Spleen (tissue), 11 donors: ENCODE data around the gene HCK. TPM values are rescaled to one million over a fixed set of nuclear protein-coding genes. Genes with fewer than 3 reads are reported as not detected.
"Not testable (repeated sequence)": the region's sequence is repeated elsewhere in the genome, so short reads cannot be mapped to it uniquely, and the experiment has no call there.

Experiments
- DNase-seq: peaks from one replicate; pipeline ENCODE4 v3.0.0-alpha.2; 2020
- H3K27ac ChIP-seq, 8 donors: fragments of 200-600 bp; sonication (generic) in 7 of 8; 1 replicate in 4 of 8; 2 replicates in 4 of 8; pipeline versions ENCODE4 v1.5.0 to v1.8.0; 2016 to 2021; ENCODE audit warnings: inconsistent platforms in 4 of 8, mild to moderate bottlenecking in 4 of 8, moderate library complexity in 1 of 8
- H3K27me3 ChIP-seq, 7 donors: fragments of 200-600 bp; sonication (generic) in 6 of 7; replicated peaks in 1 of 7; 1 replicate in 4 of 7; 2 replicates in 3 of 7; pipeline versions ENCODE4 v1.5.0 to v1.8.0; 2016 to 2021; ENCODE audit warnings: inconsistent platforms in 3 of 7, mild to moderate bottlenecking in 1 of 7
- H3K36me3 ChIP-seq, 6 donors: fragments of 200-600 bp; sonication (generic) in 5 of 6; 1 replicate in 4 of 6; 2 replicates in 2 of 6; pipeline versions ENCODE4 v1.5.0 to v1.8.0; 2016 to 2021; ENCODE audit warnings: inconsistent platforms in 2 of 6
- H3K4me1 ChIP-seq, 6 donors: fragments of 200-600 bp; sonication (generic) in 5 of 6; 1 replicate in 3 of 6; 2 replicates in 3 of 6; pipeline versions ENCODE4 v1.5.0 to v1.8.0; 2016 to 2021; ENCODE audit warnings: inconsistent platforms in 3 of 6
- H3K4me3 ChIP-seq, 8 donors: fragments of 200-600 bp; sonication (generic) in 7 of 8; 1 replicate in 4 of 8; 2 replicates in 4 of 8; pipeline versions ENCODE4 v1.5.0 to v1.8.0; 2016 to 2021; ENCODE audit warnings: inconsistent platforms in 4 of 8, mild to moderate bottlenecking in 4 of 8, moderate library complexity in 2 of 8
- H3K9me3 ChIP-seq, 8 donors: fragments of 200-600 bp; sonication (generic) in 7 of 8; 1 replicate in 4 of 8; 2 replicates in 4 of 8; pipeline versions ENCODE4 v1.5.0 to v1.8.0; 2016 to 2021; ENCODE audit warnings: inconsistent platforms in 4 of 8
- POLR2A ChIP-seq, 3 donors: fragments of 450-650 bp; IDR thresholded peaks; one replicate each; pipeline ENCODE4 v1.5.1; 2017; ENCODE audit warnings: antibody characterized with exemption in 3 of 3, mild to moderate bottlenecking in 1 of 3
- POLR2AphosphoS5 ChIP-seq, 3 donors: sonication (generic); formaldehyde crosslinking; IDR thresholded peaks; one replicate each; pipeline ENCODE4 v1.5.1; 2017; ENCODE audit warnings: antibody characterized with exemption in 3 of 3
- WGBS, 5 donors: extraction: QIAGEN DNeasy Blood & Tissue Kit in 3 of 5; methylation state at CpG; one replicate each; pipeline versions ENCODE4 v1.1.5 to v1.1.7; 2013 to 2018; 5-methylcytosine and 5-hydroxymethylcytosine counted together
- intact Hi-C: fragments of 100-400 bp; cut with DNase I; formaldehyde crosslinking; loops from one replicate; pipeline ENCODE4 v1.15.0; 2023; ENCODE audit warnings: low total_unique reads
- polyA plus RNA-seq, 3 donors: library from polyadenylated mRNA; stranded (reverse); fragments of 200-250 nt; gene quantifications; one replicate each; pipeline ENCODE4 v1.2.1, GENCODE V29; 2013
- total RNA-seq, 7 donors: library from RNA; depleted of rRNA in 3 of 7; stranded (reverse); fragments of >200 nt in 3 of 7; fragmentation: NEBNext Ultra II Directional in 4 of 7; extraction: Animal tissue kit (Norgen Biotek cat#: 25700) in 4 of 7; gene quantifications; one replicate each; pipeline versions ENCODE4 v1.1.0 to v1.2.1, GENCODE V29; 2016 to 2021
- TF ChIP-seq, protein P1 (sequence below), 11 experiments: fragments of 200-600 bp in 7 of 11; fragments of 450-650 bp in 4 of 11; sonication (generic) in 4 of 11; IDR thresholded peaks in 8 of 11; conservative IDR thresholded peaks in 3 of 11; 1 replicate in 7 of 11; 2 replicates in 4 of 11; pipeline versions ENCODE4 v1.4.0 to v1.8.0; 2016 to 2021; ENCODE audit warnings: antibody characterized with exemption in 11 of 11, inconsistent platforms in 4 of 11, mild to moderate bottlenecking in 1 of 11
- donor health status: healthy with polysubstance abuse.
- donor health status: DM: no; HTN: no; CAD: no; lungs with moderate emphysema.
- donor health status: DM: no; HTN: no; CAD: no.
- donor health status: Bipolar disorder and iron deficiency.
- donor health status: healthy.
- donor health status: DM: no; HTN: no; CAD: no.
- donor health status: DM: yes; HTN: yes; CAD: no.

Gene HCK
- total and polyA plus RNA-seq, 10 donors = 44.3 to 341 (median 151) TPM

- Histone ChIP-seq H3K4me1 (peaks cover 21 to 95% (median 62%) of the 10 kb centered on the region in 6 donors), H3K27me3 (peaks cover 0 to 29% (median 0%) of the 10 kb centered on the region in 7 donors), H3K4me3 (peak overlapping the region in 1 of 8 donors; percentile 34), H3K36me3 (peaks cover 0 to 25% (median 1%) of the 10 kb centered on the region in 6 donors), H3K27ac (peak overlapping the region in 7 of 8 donors; percentile 63 to 91 (median 81))
- intact Hi-C loops = loop anchor here (2.0 to 5.0 kb wide), 2 partner anchors 59 to 181 kb away; no protein-coding TSS in a partner anchor
- TF ChIP-seq POLR2AphosphoS5 (IDR thresholded peaks at IDR 0.05) = peak in 2 of 3 donors; percentile 15 to 36
- WGBS, 5 donors = 48 to 84% (median 65%) methylated on average over 3 of the region's 3 CpGs
- H3K9me3 ChIP-seq, DNase-seq: not testable (repeated sequence)
Observed at GRCh38 chr20:32033721-32034120, 18.3 kb upstream of the HCK start.

- no peaks in the 10 kb centered on the region for H3K9me3 ChIP-seq
- H3K27ac ChIP-seq = peak overlapping the region in 7 of 8 donors; percentile 63 to 91 (median 81)
- no peak for DNase-seq
- peak in 2 of 3 donors; percentile 40 to 56 for TF ChIP-seq POLR2AphosphoS5 (IDR thresholded peaks at IDR 0.05)
- TF ChIP-seq POLR2A (IDR thresholded peaks at IDR 0.05) = no peak
- TF ChIP-seq, protein P1, sequence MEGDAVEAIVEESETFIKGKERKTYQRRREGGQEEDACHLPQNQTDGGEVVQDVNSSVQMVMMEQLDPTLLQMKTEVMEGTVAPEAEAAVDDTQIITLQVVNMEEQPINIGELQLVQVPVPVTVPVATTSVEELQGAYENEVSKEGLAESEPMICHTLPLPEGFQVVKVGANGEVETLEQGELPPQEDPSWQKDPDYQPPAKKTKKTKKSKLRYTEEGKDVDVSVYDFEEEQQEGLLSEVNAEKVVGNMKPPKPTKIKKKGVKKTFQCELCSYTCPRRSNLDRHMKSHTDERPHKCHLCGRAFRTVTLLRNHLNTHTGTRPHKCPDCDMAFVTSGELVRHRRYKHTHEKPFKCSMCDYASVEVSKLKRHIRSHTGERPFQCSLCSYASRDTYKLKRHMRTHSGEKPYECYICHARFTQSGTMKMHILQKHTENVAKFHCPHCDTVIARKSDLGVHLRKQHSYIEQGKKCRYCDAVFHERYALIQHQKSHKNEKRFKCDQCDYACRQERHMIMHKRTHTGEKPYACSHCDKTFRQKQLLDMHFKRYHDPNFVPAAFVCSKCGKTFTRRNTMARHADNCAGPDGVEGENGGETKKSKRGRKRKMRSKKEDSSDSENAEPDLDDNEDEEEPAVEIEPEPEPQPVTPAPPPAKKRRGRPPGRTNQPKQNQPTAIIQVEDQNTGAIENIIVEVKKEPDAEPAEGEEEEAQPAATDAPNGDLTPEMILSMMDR (IDR thresholded peaks at IDR 0.05 in 8 of 11, conservative IDR thresholded peaks at IDR 0.05 in 3 of 11) = peak in 8 of 11 experiments; percentile 11 to 57 (median 46)
- H3K27me3 ChIP-seq = peaks cover 0 to 29% (median 0%) of the 10 kb centered on the region in 7 donors
- WGBS, 5 donors = 12 to 42% (median 21%) methylated on average over 9 of the region's 9 CpGs
- peaks cover 23 to 100% (median 69%) of the 10 kb centered on the region in 6 donors for H3K4me1 ChIP-seq
- intact Hi-C loops = loop anchor here (5.0 kb wide), 1 partner anchor 57 kb away; no protein-coding TSS in a partner anchor
- H3K36me3 ChIP-seq = peaks cover 0 to 14% (median 1%) of the 10 kb centered on the region in 6 donors
- H3K4me3 ChIP-seq = peak overlapping the region in 1 of 8 donors; percentile 34
Observed at GRCh38 chr20:32034581-32035425, 17.2 kb upstream of the HCK start.

GRCh38 chr20:32035426-32035779 is 16.6 kb upstream of the HCK start:
- Histone ChIP-seq H3K36me3 (peaks cover 0 to 8% (median 1%) of the 10 kb centered on the region in 6 donors), H3K4me1 (peaks cover 25 to 100% (median 73%) of the 10 kb centered on the region in 6 donors), H3K27ac (peak overlapping the region in 7 of 8 donors; percentile 63 to 91 (median 81)), H3K27me3 (peaks cover 0 to 32% (median 0%) of the 10 kb centered on the region in 7 donors), H3K9me3 (no peaks in the 10 kb centered on the region), H3K4me3 (peak overlapping the region in 1 of 8 donors; percentile 34)
- TF ChIP-seq, protein P1 (IDR thresholded peaks at IDR 0.05 in 8 of 11, conservative IDR thresholded peaks at IDR 0.05 in 3 of 11) = peak in 2 of 11 experiments; percentile 1 to 7
- TF ChIP-seq POLR2A (IDR thresholded peaks at IDR 0.05) = no peak
- no peak for TF ChIP-seq POLR2AphosphoS5 (IDR thresholded peaks at IDR 0.05)
- WGBS, 5 donors = 51 to 68% (median 56%) methylated on average over 8 of the region's 8 CpGs
- intact Hi-C loops = no loop called here
- no peak for DNase-seq

DNA sequence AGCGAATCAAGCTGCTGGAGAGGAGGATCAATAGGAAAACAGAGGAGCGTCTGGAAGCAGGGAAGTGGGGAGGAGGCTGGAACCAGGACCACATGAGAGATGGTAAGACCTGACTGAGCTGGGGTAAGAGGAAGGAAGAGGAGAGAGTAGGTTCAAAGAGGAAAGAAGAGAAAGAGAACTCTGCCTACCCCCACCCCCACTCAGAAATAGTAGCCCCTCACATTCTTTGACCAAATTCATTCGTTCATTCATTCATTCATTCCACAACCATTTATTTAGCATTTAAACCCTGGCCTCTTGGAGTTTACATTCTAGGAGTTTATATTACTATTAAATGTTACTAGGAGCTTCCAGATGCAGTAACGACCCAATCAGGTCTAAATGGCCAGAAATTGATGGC is 15.8 kb upstream of the HCK start:
- DNase-seq = no peak
- peaks cover 0 to 26% (median 0%) of the 10 kb centered on the region in 7 donors for H3K27me3 ChIP-seq
- H3K4me3 ChIP-seq = peak overlapping the region in 1 of 8 donors; percentile 34
- peaks cover 0 to 8% (median under 1%) of the 10 kb centered on the region in 6 donors for H3K36me3 ChIP-seq
- intact Hi-C loops = no loop called here
- WGBS, 5 donors = 43 to 70% (median 54%) methylated on average over 4 of the region's 4 CpGs
- TF ChIP-seq, protein P1 (IDR thresholded peaks at IDR 0.05 in 8 of 11, conservative IDR thresholded peaks at IDR 0.05 in 3 of 11) = no peak
- TF ChIP-seq POLR2AphosphoS5 (IDR thresholded peaks at IDR 0.05) (no peak), POLR2A (IDR thresholded peaks at IDR 0.05) (no peak)
- peak overlapping the region in 7 of 8 donors; percentile 63 to 91 (median 81) for H3K27ac ChIP-seq
- H3K9me3 ChIP-seq = no peaks in the 10 kb centered on the region
- H3K4me1 ChIP-seq = peaks cover 21 to 100% (median 76%) of the 10 kb centered on the region in 6 donors
